T-cell (primary cell): ENCODE results near the gene CCDC91. TPM values are rescaled to one million over a fixed set of nuclear protein-coding genes. Genes with fewer than 3 reads are reported as not detected.

Source experiments
- ATAC-seq, 4 experiments: fragments of 200-7000 bp in 3 of 4; fragments of 150-1000 bp in 1 of 4; cut with Tn5 transposase; replicated peaks in 1 of 4; 1 replicate in 3 of 4; 2 replicates in 1 of 4; pipeline ENCODE4 v1.10.0; 2021; ENCODE audit warnings: moderate library complexity in 3 of 4, mild to moderate bottlenecking in 2 of 4, moderate number of reproducible peaks in 1 of 4
- CTCF ChIA-PET, 2 donors: fragments of 300-600 bp; sonication (Branson Sonifier 250); formaldehyde crosslinking; loops; one replicate each; lab custom pipeline; 2022; ENCODE audit warnings: antibody characterized with exemption in 2 of 2; lab: Charles Lee
- POLR2A ChIA-PET, 2 donors: fragments of 300-600 bp; sonication (Branson Sonifier 250); formaldehyde crosslinking; loops; one replicate each; lab custom pipeline; 2022; ENCODE audit warnings: antibody characterized with exemption in 2 of 2; lab: Charles Lee
- DNase-seq, 35 experiments: peaks; one replicate each; pipeline versions ENCODE4 v3.0.0 to v3.0.0-alpha.2; 2013 to 2023
- H3K27ac ChIP-seq: one replicate; pipeline ENCODE4 v1.5.1; 2013; ENCODE audit warnings: low read length
- H3K27me3 ChIP-seq, 2 experiments: replicated peaks in 1 of 2; 1 replicate in 1 of 2; 2 replicates in 1 of 2; pipeline versions ENCODE4 v1.6.1 to v1.7.0; 2013; ENCODE audit warnings: low read length in 1 of 2, mixed read lengths in 1 of 2; ENCODE audit not compliant: control insufficient read depth in 2 of 2, insufficient read depth in 2 of 2; ENCODE audit errors: extremely low read depth in 1 of 2
- H3K36me3 ChIP-seq, 2 donors: 1 replicate in 1 of 2; 2 replicates in 1 of 2; pipeline versions ENCODE4 v1.6.1 to v1.7.0; 2013; ENCODE audit warnings: low read length in 1 of 2; ENCODE audit not compliant: control insufficient read depth in 2 of 2, insufficient read depth in 1 of 2; ENCODE audit errors: extremely low read depth in 1 of 2
- H3K4me1 ChIP-seq, 2 experiments: 1 replicate in 1 of 2; 2 replicates in 1 of 2; pipeline versions ENCODE4 v1.6.1 to v1.7.0; 2013; ENCODE audit warnings: low read length in 2 of 2, mixed read lengths in 1 of 2; ENCODE audit not compliant: insufficient read depth in 2 of 2, control insufficient read depth in 1 of 2; ENCODE audit errors: extremely low read depth in 1 of 2
- H3K4me3 ChIP-seq, 2 donors: 1 replicate in 1 of 2; 2 replicates in 1 of 2; pipeline versions ENCODE4 v1.5.1 to v1.7.0; 2013; ENCODE audit warnings: mild to moderate bottlenecking in 2 of 2, low read length in 1 of 2, moderate library complexity in 1 of 2; ENCODE audit not compliant: control insufficient read depth in 1 of 2; ENCODE audit errors: extremely low read depth in 1 of 2
- H3K9me3 ChIP-seq: 2 replicates; pipeline ENCODE4 v1.7.0; 2013
- H3K27ac Mint-ChIP-seq, 2 donors: one replicate each; pipeline ENCODE4 v1.8.0; 2020 to 2021; ENCODE audit warnings: mild to moderate bottlenecking in 2 of 2, mixed read lengths in 2 of 2
- H3K27me3 Mint-ChIP-seq, 2 donors: one replicate each; pipeline ENCODE4 v1.8.0; 2021 to 2022; ENCODE audit warnings: mixed read lengths in 2 of 2
- H3K36me3 Mint-ChIP-seq: one replicate; pipeline ENCODE4 v1.8.0; 2021; ENCODE audit warnings: mixed read lengths
- H3K4me1 Mint-ChIP-seq, 3 donors: one replicate each; pipeline ENCODE4 v1.8.0; 2020 to 2022; ENCODE audit warnings: mixed read lengths in 3 of 3, mild to moderate bottlenecking in 1 of 3
- H3K4me3 Mint-ChIP-seq, 3 donors: one replicate each; pipeline ENCODE4 v1.8.0; 2020 to 2022; ENCODE audit warnings: mild to moderate bottlenecking in 3 of 3, mixed read lengths in 3 of 3, moderate library complexity in 3 of 3
- H3K9me3 Mint-ChIP-seq, 3 donors: one replicate each; pipeline ENCODE4 v1.8.0; 2020 to 2022; ENCODE audit warnings: mixed read lengths in 3 of 3
- WGBS: methylation state at CpG from one replicate; pipeline ENCODE4 v1.1.5; 2013; ENCODE audit warnings: missing lambda C conversion rate; ENCODE audit not compliant: insufficient coverage; 5-methylcytosine and 5-hydroxymethylcytosine counted together
- total RNA-seq, 35 experiments: library from RNA in 6 of 35; stranded (reverse) in 6 of 35; fragments of 120-200 nt in 1 of 35; gene quantifications; one replicate each; pipeline versions ENCODE4 v1.2.1 to v1.2.4 and lab custom pipeline; 2013 to 2026

CCDC91 gene
- total RNA-seq, 5 donors from 2014 or later (not counting 1 experiment from before 2014, with no cell fraction given): 65.7 to 73.0 (median 68.7) TPM

- H3K36me3 Mint-ChIP-seq: peaks cover 15% of the 10 kb centered on the region
- ChIA-PET CTCF (no interaction called here), POLR2A (interaction anchor here in 1 of 2 donors (0.5 kb wide), 1 partner anchor 15 kb away, joined by 3 read pairs; no protein-coding TSS in a partner anchor)
- ATAC-seq (no peak), DNase-seq (no peak)
- Histone ChIP-seq H3K36me3 (peaks cover 0 to 2% of the 10 kb centered on the region in 2 donors), H3K27me3 (no peaks in the 10 kb centered on the region), H3K4me3 (no peak overlapping the region), H3K27ac (no peak overlapping the region), H3K4me1 (no peaks in the 10 kb centered on the region), H3K9me3 (no peaks in the 10 kb centered on the region)
- no peak overlapping the region for H3K27ac Mint-ChIP-seq
- H3K4me3 Mint-ChIP-seq: no peak overlapping the region
- no peaks in the 10 kb centered on the region for H3K27me3 Mint-ChIP-seq
- no peaks in the 10 kb centered on the region for H3K9me3 Mint-ChIP-seq
- peaks cover 26 to 32% (median 28%) of the 10 kb centered on the region in 3 donors for H3K4me1 Mint-ChIP-seq
Observed at GRCh38 chr12:28237423-28237822, 47.2 kb downstream of the CCDC91 start.

GRCh38 chr12:28239918-28240317, 49.7 kb downstream of the CCDC91 start:
- no peak overlapping the region for H3K27ac Mint-ChIP-seq
- H3K27me3 ChIP-seq: no peaks in the 10 kb centered on the region
- DNase-seq (no peak), ATAC-seq (no peak)
- H3K27me3 Mint-ChIP-seq: no peaks in the 10 kb centered on the region
- ChIA-PET POLR2A (interaction anchor here in 1 of 2 donors (0.6 kb wide), 1 partner anchor 9 kb away, joined by 4 read pairs; no protein-coding TSS in a partner anchor), CTCF (no interaction called here)
- no peak overlapping the region for H3K4me3 Mint-ChIP-seq
- no CpG with 5 or more reads among the region's 3 CpGs for WGBS
- peaks cover 15% of the 10 kb centered on the region for H3K36me3 Mint-ChIP-seq
- no peaks in the 10 kb centered on the region for H3K9me3 Mint-ChIP-seq
- peaks cover 16 to 24% (median 24%) of the 10 kb centered on the region in 3 donors for H3K4me1 Mint-ChIP-seq
- H3K36me3 ChIP-seq: peaks cover 0 to under 1% of the 10 kb centered on the region in 2 donors
- H3K4me3 ChIP-seq: no peak overlapping the region
- no peak overlapping the region for H3K27ac ChIP-seq
- no peaks in the 10 kb centered on the region for H3K9me3 ChIP-seq
- H3K4me1 ChIP-seq: no peaks in the 10 kb centered on the region

GRCh38 chr12:28240853-28241252, 50.6 kb downstream of the CCDC91 start:
- POLR2A ChIA-PET: no interaction called here
- Mint-ChIP-seq H3K36me3 (peaks cover 9% of the 10 kb centered on the region), H3K27me3 (no peaks in the 10 kb centered on the region)

GRCh38 chr12:28242129-28242495, 51.9 kb downstream of the CCDC91 start:
- H3K4me1 Mint-ChIP-seq: peaks cover 18 to 26% (median 24%) of the 10 kb centered on the region in 3 donors
- CTCF ChIA-PET: no interaction called here
- Histone ChIP-seq H3K4me1 (no peaks in the 10 kb centered on the region), H3K4me3 (no peak overlapping the region), H3K27me3 (no peaks in the 10 kb centered on the region), H3K9me3 (no peaks in the 10 kb centered on the region), H3K27ac (no peak overlapping the region), H3K36me3 (no peaks in the 10 kb centered on the region)
- H3K27ac Mint-ChIP-seq: no peak overlapping the region
- no peak for DNase-seq
- POLR2A ChIA-PET: no interaction called here
- H3K4me3 Mint-ChIP-seq: no peak overlapping the region
- H3K27me3 Mint-ChIP-seq: no peaks in the 10 kb centered on the region
- no peak for ATAC-seq
- H3K36me3 Mint-ChIP-seq: peaks cover 9% of the 10 kb centered on the region
- WGBS: 100% methylated on average over 1 of the region's 2 CpGs
- H3K9me3 Mint-ChIP-seq: no peaks in the 10 kb centered on the region

More at GRCh38 chr12:28240853-28241252, 50.6 kb downstream of the CCDC91 start:
- H3K4me1 Mint-ChIP-seq: peaks cover 9 to 17% (median 17%) of the 10 kb centered on the region in 3 donors
- no peak for ATAC-seq
- no peak for DNase-seq
- H3K27ac ChIP-seq: no peak overlapping the region
- no peaks in the 10 kb centered on the region for H3K36me3 ChIP-seq
- H3K27me3 ChIP-seq: no peaks in the 10 kb centered on the region
- H3K4me1 ChIP-seq: no peaks in the 10 kb centered on the region
- CTCF ChIA-PET: interaction anchor here in 1 of 2 donors (0.7 kb wide), 2 partner anchors 9 to 42 kb away, joined by 3 read pairs; no protein-coding TSS in a partner anchor
- H3K27ac Mint-ChIP-seq: no peak overlapping the region
- no peak overlapping the region for H3K4me3 ChIP-seq
- no peaks in the 10 kb centered on the region for H3K9me3 Mint-ChIP-seq
- no peaks in the 10 kb centered on the region for H3K9me3 ChIP-seq
- H3K4me3 Mint-ChIP-seq: no peak overlapping the region

GRCh38 chr12:28242496-28243309, 52.4 kb downstream of the CCDC91 start:
- ChIA-PET CTCF (no interaction called here), POLR2A (no interaction called here)
- Histone ChIP-seq H3K4me3 (no peak overlapping the region), H3K36me3 (no peaks in the 10 kb centered on the region), H3K4me1 (peaks cover 0 to under 1% of the 10 kb centered on the region in 2 experiments), H3K9me3 (no peaks in the 10 kb centered on the region), H3K27me3 (no peaks in the 10 kb centered on the region), H3K27ac (no peak overlapping the region)
- Mint-ChIP-seq H3K27ac (no peak overlapping the region), H3K36me3 (peaks cover 9% of the 10 kb centered on the region), H3K4me3 (no peak overlapping the region), H3K27me3 (no peaks in the 10 kb centered on the region), H3K4me1 (peaks cover 23 to 32% (median 26%) of the 10 kb centered on the region in 3 donors), H3K9me3 (no peaks in the 10 kb centered on the region)
- ATAC-seq (no peak), DNase-seq (no peak)
- WGBS: 96% methylated on average over 3 of the region's 9 CpGs

- H3K27me3 ChIP-seq: no peaks in the 10 kb centered on the region
Observed at GRCh38 chr12:28243310-28243633, 53.0 kb downstream of the CCDC91 start.

More at GRCh38 chr12:28243310-28243633, 53.0 kb downstream of the CCDC91 start:
- H3K4me3 ChIP-seq: no peak overlapping the region
- POLR2A ChIA-PET: no interaction called here
- no peak overlapping the region for H3K27ac Mint-ChIP-seq
- H3K27ac ChIP-seq: no peak overlapping the region
- WGBS: no CpG with 5 or more reads among the region's 2 CpGs
- H3K9me3 Mint-ChIP-seq: no peaks in the 10 kb centered on the region
- no peak for DNase-seq
- H3K4me1 ChIP-seq: peaks cover 3% of the 10 kb centered on the region in 2 experiments
- peaks cover 9% of the 10 kb centered on the region for H3K36me3 Mint-ChIP-seq
- H3K4me3 Mint-ChIP-seq: no peak overlapping the region
- H3K9me3 ChIP-seq: no peaks in the 10 kb centered on the region
- peaks cover 28 to 38% (median 31%) of the 10 kb centered on the region in 3 donors for H3K4me1 Mint-ChIP-seq
- CTCF ChIA-PET: no interaction called here
- no peaks in the 10 kb centered on the region for H3K27me3 Mint-ChIP-seq
- H3K36me3 ChIP-seq: no peaks in the 10 kb centered on the region
- no peak for ATAC-seq
